GM12875 (cell line): ENCODE measurements around the gene ULK2.

Experiments
- H3K4me3 ChIP-seq: one replicate; pipeline ENCODE4 v1.5.1; 2011; ENCODE audit warnings: low read depth, low read length, control low read depth
- TF ChIP-seq, protein P1 (sequence below): IDR thresholded peaks from 2 replicates; pipeline ENCODE4 v1.5.1; 2011; ENCODE audit warnings: low read depth, mild to moderate bottlenecking, control low read depth, inconsistent platforms, low read length, moderate library complexity, borderline replicate concordance; ENCODE audit not compliant: insufficient read depth

ULK2 gene

DNA sequence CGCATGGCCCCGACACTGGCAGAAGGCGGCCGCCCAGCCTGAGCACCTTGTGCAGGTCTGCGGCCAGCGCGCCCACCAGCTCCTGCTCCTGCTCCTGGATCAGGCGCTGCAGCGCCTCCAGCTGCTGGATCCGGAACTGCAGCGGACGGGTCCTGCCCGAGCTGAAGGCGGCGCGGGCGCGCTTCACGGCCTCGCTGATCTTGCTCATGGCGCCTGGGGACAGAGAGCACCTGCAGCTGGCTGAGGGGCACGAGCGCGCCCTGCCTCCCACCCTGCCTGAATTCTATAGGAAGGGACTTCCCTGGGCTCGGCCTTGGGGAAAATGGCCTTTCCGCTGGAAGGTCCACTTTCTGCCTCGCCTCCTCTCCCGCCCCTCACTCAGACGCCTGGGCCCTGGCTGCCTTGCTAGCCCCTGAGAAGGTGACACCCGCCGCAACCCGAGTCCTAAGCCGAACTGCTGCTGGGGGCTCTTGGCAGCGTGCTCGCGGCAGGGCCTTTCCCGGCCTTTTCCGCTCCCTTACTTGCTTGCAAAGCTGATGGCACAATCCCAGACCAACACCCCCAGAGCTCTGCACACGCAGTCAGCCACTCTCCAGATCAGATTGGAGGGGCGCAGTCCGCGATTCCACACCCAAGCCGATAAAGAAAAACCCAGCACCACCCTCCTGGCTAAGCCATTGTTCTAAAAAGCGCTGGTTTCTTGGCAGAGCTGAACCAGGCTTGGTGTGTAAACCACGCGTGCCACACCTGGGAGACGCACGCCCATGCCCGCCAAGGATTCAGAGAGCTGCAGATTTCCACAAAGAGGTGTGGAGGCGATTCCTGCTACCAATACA, 122.6 kb downstream of the ULK2 start:
- H3K4me3 ChIP-seq, result peak overlapping the region; percentile 49
- TF ChIP-seq, protein P1, sequence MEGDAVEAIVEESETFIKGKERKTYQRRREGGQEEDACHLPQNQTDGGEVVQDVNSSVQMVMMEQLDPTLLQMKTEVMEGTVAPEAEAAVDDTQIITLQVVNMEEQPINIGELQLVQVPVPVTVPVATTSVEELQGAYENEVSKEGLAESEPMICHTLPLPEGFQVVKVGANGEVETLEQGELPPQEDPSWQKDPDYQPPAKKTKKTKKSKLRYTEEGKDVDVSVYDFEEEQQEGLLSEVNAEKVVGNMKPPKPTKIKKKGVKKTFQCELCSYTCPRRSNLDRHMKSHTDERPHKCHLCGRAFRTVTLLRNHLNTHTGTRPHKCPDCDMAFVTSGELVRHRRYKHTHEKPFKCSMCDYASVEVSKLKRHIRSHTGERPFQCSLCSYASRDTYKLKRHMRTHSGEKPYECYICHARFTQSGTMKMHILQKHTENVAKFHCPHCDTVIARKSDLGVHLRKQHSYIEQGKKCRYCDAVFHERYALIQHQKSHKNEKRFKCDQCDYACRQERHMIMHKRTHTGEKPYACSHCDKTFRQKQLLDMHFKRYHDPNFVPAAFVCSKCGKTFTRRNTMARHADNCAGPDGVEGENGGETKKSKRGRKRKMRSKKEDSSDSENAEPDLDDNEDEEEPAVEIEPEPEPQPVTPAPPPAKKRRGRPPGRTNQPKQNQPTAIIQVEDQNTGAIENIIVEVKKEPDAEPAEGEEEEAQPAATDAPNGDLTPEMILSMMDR, result peak; percentile 98

DNA sequence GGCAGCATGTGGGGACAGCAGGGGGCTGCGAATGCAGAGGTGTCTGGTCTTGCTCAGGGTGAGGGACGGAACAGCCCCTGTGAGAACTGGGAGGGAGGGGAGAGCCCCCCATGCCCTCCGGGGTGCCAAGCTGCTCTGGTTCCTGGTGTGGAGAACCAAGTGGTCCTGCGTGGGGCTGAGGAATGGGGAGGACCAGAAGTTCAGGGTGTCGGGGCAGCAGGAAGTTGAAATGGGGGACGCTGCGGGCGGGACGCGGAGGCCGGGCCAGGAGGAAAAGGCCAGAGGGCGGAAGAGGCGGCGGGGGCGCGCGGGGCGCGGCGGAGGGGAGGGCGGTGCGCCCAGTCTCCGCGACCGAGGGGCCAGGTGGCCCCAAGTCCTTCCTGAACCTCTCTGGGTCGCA, 123.2 kb downstream of the ULK2 start:
- peak overlapping the region; percentile 49 for H3K4me3 ChIP-seq
- TF ChIP-seq, protein P1, result no peak

DNA sequence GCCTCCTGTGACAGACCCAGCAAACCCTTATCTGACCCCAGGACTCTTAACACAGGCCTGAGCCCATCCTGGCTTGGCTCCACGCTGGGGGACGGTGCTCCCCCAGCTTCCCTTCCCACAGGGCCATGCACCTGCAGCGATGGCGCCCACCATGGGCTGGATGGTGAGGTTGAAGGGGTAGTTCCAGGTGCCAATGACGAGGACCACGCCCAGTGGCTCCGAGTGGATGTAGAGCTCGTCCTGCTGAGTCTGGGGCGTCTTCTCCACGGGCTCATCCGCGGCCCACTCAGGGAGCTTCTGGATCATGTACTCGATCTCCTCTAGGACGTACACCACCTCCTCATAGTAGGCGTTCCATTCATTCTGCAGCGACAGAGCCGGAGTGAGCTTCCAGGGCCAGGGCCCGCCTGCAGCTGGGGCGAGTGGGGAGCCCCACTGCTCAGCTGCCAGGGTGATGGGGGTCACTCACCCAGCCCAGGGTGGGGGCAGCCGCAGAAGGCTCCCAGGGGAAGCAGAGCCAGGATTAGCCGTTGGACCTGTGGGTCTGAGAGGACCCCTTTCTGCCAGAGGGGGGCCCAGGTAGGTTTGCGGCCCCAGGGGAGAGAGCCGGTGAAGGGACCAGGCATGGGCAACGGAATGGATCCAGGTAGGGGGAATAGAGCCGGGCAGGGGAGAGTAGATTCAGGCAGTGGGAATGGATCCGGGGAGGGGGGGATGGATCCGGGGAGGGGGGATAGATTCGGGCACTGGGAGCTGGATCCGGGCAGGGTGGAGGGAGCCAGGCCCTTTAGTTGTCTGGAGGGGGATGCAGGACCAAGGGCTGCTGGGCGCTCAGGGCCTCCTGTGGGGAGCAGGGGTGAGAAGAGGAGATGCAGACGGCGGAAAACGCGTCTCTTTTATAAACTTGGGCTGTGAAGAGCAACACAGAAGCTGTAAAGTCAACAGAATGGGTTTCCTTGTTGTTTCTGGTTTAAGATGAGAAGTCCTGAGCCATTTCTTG, 124.3 kb downstream of the ULK2 start:
- TF ChIP-seq, protein P1, result no peak
- no peak overlapping the region for H3K4me3 ChIP-seq

DNA sequence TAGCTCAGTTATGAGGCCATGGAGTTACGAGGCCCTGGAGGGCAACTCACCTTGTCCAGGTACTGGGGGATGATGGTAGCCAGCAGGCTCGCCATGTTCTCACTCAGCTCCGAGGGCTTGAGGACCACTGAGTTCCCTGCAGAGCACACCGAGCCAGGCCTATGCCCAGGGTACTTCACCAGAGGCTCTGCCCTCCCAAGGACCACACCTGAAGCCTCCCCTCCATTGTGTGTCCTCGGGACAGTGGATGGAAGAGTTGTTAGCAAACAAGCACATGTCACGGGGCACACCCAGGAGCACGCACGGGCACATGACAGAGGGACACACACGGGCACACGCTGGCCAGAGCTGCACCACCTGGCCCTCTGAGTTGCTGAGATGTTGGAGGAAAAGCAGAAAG, 125.2 kb downstream of the ULK2 start:
- H3K4me3 ChIP-seq, result no peak overlapping the region
- TF ChIP-seq, protein P1, result no peak

DNA sequence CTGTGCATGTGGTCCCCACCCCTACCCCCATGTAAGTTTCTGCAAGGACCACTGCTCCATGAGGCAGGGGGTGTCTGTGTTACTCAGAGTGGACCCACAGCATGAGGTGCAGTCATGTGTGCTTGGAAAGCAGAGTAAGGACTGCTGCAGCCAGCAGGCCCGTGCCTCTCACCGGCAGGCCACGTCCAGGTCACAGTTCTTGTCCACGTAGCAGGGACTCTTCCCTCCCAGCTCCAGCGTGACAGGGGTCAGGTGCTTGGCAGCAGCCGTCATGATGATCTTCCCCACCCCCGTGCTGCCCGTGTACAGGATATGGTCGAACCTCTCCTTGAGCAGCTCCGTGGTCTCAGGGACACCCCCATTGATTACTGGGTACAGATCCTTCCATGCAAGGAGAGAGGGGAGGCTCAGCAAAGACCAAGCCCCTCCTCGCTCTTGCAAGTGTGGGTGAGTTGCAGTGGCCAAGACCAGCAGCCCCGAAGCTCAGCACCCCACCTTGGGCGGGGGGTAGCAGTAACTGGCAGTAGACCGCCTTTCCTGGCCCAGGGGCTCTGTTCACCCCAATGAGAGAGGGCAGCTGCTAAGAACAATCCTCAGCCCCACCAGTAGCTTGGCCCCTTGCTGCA, 125.8 kb downstream of the ULK2 start:
- H3K4me3 ChIP-seq, result no peak overlapping the region
- TF ChIP-seq, protein P1, result no peak

DNA sequence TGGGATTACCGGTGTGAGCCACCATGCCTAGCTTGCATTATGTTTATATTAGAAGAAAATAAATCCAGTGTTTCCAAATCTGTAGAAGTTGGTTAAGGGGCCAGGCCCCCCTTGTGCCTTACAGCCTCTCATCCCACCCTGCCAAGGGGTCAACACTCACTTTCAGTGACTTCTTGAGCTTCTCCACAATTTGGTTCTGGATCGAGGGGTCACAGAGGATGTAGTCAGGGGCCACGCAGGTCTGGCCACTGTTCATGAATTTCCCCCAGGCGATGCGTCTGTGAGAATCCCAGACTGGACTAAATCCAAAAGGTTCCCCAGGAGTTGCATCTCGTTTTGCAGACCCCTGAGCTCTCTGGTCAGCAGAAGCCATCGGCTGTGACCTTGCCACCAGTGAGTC, 126.8 kb downstream of the ULK2 start:
- no peak overlapping the region for H3K4me3 ChIP-seq
- TF ChIP-seq, protein P1, result no peak
